Parathyroid adenoma (tissue), 2 donors: ENCODE measurements around the gene NME4.
A peak's percentile ranks its signal among the peaks of the same experiment; 100 is the strongest.
"Not testable (repeated sequence)": the region's sequence is repeated elsewhere in the genome, so short reads cannot be mapped to it uniquely, and the experiment has no call there.

Experiments used
- H2AFZ ChIP-seq: fragments of 300-600 bp; sonication (generic); one replicate; pipeline ENCODE4 v1.7.0; 2017; ENCODE audit warnings: antibody characterized with exemption, mild to moderate bottlenecking
- H3K27ac ChIP-seq: fragments of 300-600 bp; sonication (generic); one replicate; pipeline ENCODE4 v1.7.0; 2017
- H3K27me3 ChIP-seq: fragments of 300-600 bp; sonication (generic); one replicate; pipeline ENCODE4 v1.7.0; 2017; ENCODE audit warnings: low read length; ENCODE audit not compliant: control insufficient read depth, insufficient read depth
- H3K36me3 ChIP-seq: fragments of 300-600 bp; sonication (generic); one replicate; pipeline ENCODE4 v1.7.0; 2017; ENCODE audit warnings: low read length; ENCODE audit not compliant: control insufficient read depth, insufficient read depth
- H3K4me1 ChIP-seq: fragments of 300-600 bp; sonication (generic); one replicate; pipeline ENCODE4 v1.7.0; 2017; ENCODE audit warnings: control low read depth
- H3K4me2 ChIP-seq: fragments of 300-600 bp; sonication (generic); one replicate; pipeline ENCODE4 v1.7.0; 2017; ENCODE audit warnings: low read length
- H3K4me3 ChIP-seq: fragments of 300-600 bp; sonication (generic); one replicate; pipeline ENCODE4 v1.7.0; 2017; ENCODE audit warnings: low read depth, low read length
- H3K79me2 ChIP-seq: fragments of 300-600 bp; sonication (generic); one replicate; pipeline ENCODE4 v1.7.0; 2017; ENCODE audit warnings: control low read depth
- H3K9ac ChIP-seq: fragments of 300-600 bp; sonication (generic); one replicate; pipeline ENCODE4 v1.7.0; 2017; ENCODE audit warnings: mild to moderate bottlenecking
- H3K9me3 ChIP-seq: fragments of 300-600 bp; sonication (generic); one replicate; pipeline ENCODE4 v1.7.0; 2017; ENCODE audit warnings: low read length; ENCODE audit not compliant: control insufficient read depth
- CTCF ChIP-seq: fragments of 300-600 bp; sonication (generic); IDR thresholded peaks from one replicate; pipeline ENCODE4 v1.7.0; 2017; ENCODE audit warnings: antibody characterized with exemption, mild to moderate bottlenecking
- donor health status: primary hyperparathyroidism.

Gene NME4

GRCh38 chr16:376817-377418, 20.1 kb upstream of the NME4 start:
- Histone ChIP-seq H3K27ac (no peak overlapping the region), H3K9ac (no peak overlapping the region), H3K4me1 (peaks cover 8% of the 10 kb centered on the region), H3K36me3 (no peaks in the 10 kb centered on the region), H3K4me2 (no peak overlapping the region), H3K27me3 (no peaks in the 10 kb centered on the region), H3K9me3 (no peaks in the 10 kb centered on the region), H3K4me3 (no peak overlapping the region), H3K79me2 (peaks cover 5% of the 10 kb centered on the region), H2AFZ (no peak overlapping the region)
- no peak for TF ChIP-seq CTCF

- Histone ChIP-seq H2AFZ (no peak overlapping the region), H3K27me3 (no peaks in the 10 kb centered on the region), H3K4me1 (peaks cover 8% of the 10 kb centered on the region), H3K36me3 (no peaks in the 10 kb centered on the region), H3K4me2 (no peak overlapping the region), H3K9me3 (no peaks in the 10 kb centered on the region), H3K9ac (no peak overlapping the region), H3K4me3 (no peak overlapping the region), H3K79me2 (peaks cover 5% of the 10 kb centered on the region), H3K27ac (no peak overlapping the region)
- no peak for TF ChIP-seq CTCF
Observed at GRCh38 chr16:377419-377951, 19.5 kb upstream of the NME4 start.

- H3K79me2 ChIP-seq, H3K27ac ChIP-seq: not testable (repeated sequence)
Observed at GRCh38 chr16:378113-378820, 18.7 kb upstream of the NME4 start.

GRCh38 chr16:378821-379182, 18.2 kb upstream of the NME4 start:
- H3K4me2 ChIP-seq = peak overlapping the region; percentile 62
- H3K4me1 ChIP-seq = peaks cover 18% of the 10 kb centered on the region
- H3K27me3 ChIP-seq = no peaks in the 10 kb centered on the region
- no peak for TF ChIP-seq CTCF
- peak overlapping the region; percentile 22 for H3K4me3 ChIP-seq
- no peak overlapping the region for H3K27ac ChIP-seq
- peaks cover 5% of the 10 kb centered on the region for H3K79me2 ChIP-seq
- H3K9me3 ChIP-seq = no peaks in the 10 kb centered on the region
- no peak overlapping the region for H3K9ac ChIP-seq
- H2AFZ ChIP-seq = peak overlapping the region; percentile 39
- no peaks in the 10 kb centered on the region for H3K36me3 ChIP-seq

More at GRCh38 chr16:378113-378820, 18.7 kb upstream of the NME4 start:
- not testable (repeated sequence) for H3K9ac ChIP-seq, H3K27me3 ChIP-seq, H3K36me3 ChIP-seq, H2AFZ ChIP-seq, H3K9me3 ChIP-seq, H3K4me3 ChIP-seq, H3K4me2 ChIP-seq
- H3K4me1 ChIP-seq = peaks cover 14% of the 10 kb centered on the region

GRCh38 chr16:379183-379960, 17.6 kb upstream of the NME4 start:
- no peaks in the 10 kb centered on the region for H3K27me3 ChIP-seq
- peaks cover 5% of the 10 kb centered on the region for H3K79me2 ChIP-seq
- H3K9me3 ChIP-seq = no peaks in the 10 kb centered on the region
- H3K4me1 ChIP-seq = peaks cover 18% of the 10 kb centered on the region
- no peak overlapping the region for H3K9ac ChIP-seq
- peak overlapping the region; percentile 22 for H3K4me3 ChIP-seq
- no peak for TF ChIP-seq CTCF
- H3K27ac ChIP-seq = peak overlapping the region; percentile 46
- H3K4me2 ChIP-seq = peak overlapping the region; percentile 63
- H3K36me3 ChIP-seq = no peaks in the 10 kb centered on the region
- peak overlapping the region; percentile 39 for H2AFZ ChIP-seq
